DND-41 (cell line): ENCODE results near the gene MAP3K14.

Experiments
- CTCF ChIP-seq: IDR thresholded peaks from 2 replicates; pipeline ENCODE4 v1.5.1; 2012; ENCODE audit warnings: borderline replicate concordance, low read length, moderate library complexity, mild to moderate bottlenecking; ENCODE audit not compliant: poor library complexity, severe bottlenecking; ENCODE audit errors: extremely low read depth
- EZH2 ChIP-seq: IDR thresholded peaks from 3 replicates; pipeline ENCODE4 v1.6.1; 2012; ENCODE audit warnings: borderline replicate concordance, low read depth, mild to moderate bottlenecking, moderate library complexity, low read length, inconsistent platforms; ENCODE audit not compliant: severe bottlenecking

- TF ChIP-seq CTCF (peak; percentile 93), EZH2 (no peak)
Observed at GRCh38 chr17:45235416-45236281, 81.2 kb downstream of the MAP3K14 start.
